ENCODE data around the gene CHAD.

GRCh38 chr17:50467855-50468303, 801 bp downstream of the CHAD start:
- no peak for TF ChIP-seq CTCF (CRISPR knock-in tag; IDR thresholded peaks at IDR 0.05)
- TF ChIP-seq POLR2AphosphoS5 (IDR thresholded peaks at IDR 0.05; ENCODE audit: low read depth, low read length), result no peak
- TF ChIP-seq ZBTB20 (CRISPR knock-in tag; IDR thresholded peaks at IDR 0.05; ENCODE audit: borderline replicate concordance, low read depth), result no peak
